Measurements from ENCODE around the gene GRID2IP. TPM values are rescaled to one million over a fixed set of nuclear protein-coding genes. Genes with fewer than 3 reads are reported as not detected.
A peak's percentile ranks its signal among the peaks of the same experiment; 100 is the strongest.

The GRID2IP gene
- total RNA-seq, 2 experiments from 2014 or later = 0.10 to 0.12 TPM

GRCh38 chr7:6554848-6555247 is 3.6 kb upstream of the GRID2IP start:
- no peaks in the 10 kb centered on the region for H3K36me3 Mint-ChIP-seq (ENCODE audit: low read depth)
- peak overlapping the region; percentile 79 for H3K27ac Mint-ChIP-seq
- intact Hi-C loops (cut with micrococcal nuclease) = no loop called here
- CTCF ChIA-PET = interaction anchor here (0.6 to 1.8 kb wide), 3 partner anchors 25 to 45 kb away, joined by 3 to 9 read pairs (median 6); no protein-coding TSS in a partner anchor
- peak overlapping the region; percentile 34 for H3K4me3 Mint-ChIP-seq
- H3K9me3 Mint-ChIP-seq = no peaks in the 10 kb centered on the region
- peaks cover 7% of the 10 kb centered on the region for H3K4me1 Mint-ChIP-seq (ENCODE audit: low read depth)
- no peaks in the 10 kb centered on the region for H3K27me3 Mint-ChIP-seq (ENCODE audit: low read depth)
- DNase-seq = peak; percentile 23

GRCh38 chr7:6553448-6554044 is 2.3 kb upstream of the GRID2IP start:
- no peak overlapping the region for H3K27ac Mint-ChIP-seq
- no peaks in the 10 kb centered on the region for H3K9me3 Mint-ChIP-seq
- H3K4me3 Mint-ChIP-seq = no peak overlapping the region
- no peaks in the 10 kb centered on the region for H3K36me3 Mint-ChIP-seq (ENCODE audit: low read depth)
- intact Hi-C loops (cut with micrococcal nuclease) = no loop called here
- no peak for DNase-seq
- CTCF ChIA-PET = interaction anchor here (1.0 to 1.8 kb wide), 2 partner anchors 22 to 37 kb away, joined by 3 to 9 read pairs; no protein-coding TSS in a partner anchor
- H3K27me3 Mint-ChIP-seq (ENCODE audit: low read depth) = no peaks in the 10 kb centered on the region
- H3K4me1 Mint-ChIP-seq (ENCODE audit: low read depth) = peaks cover 7% of the 10 kb centered on the region

- no peaks in the 10 kb centered on the region for H3K27me3 Mint-ChIP-seq (ENCODE audit: low read depth)
- DNase-seq = no peak
- no peak overlapping the region for H3K4me3 Mint-ChIP-seq
- no peaks in the 10 kb centered on the region for H3K36me3 Mint-ChIP-seq (ENCODE audit: low read depth)
- CTCF ChIA-PET = interaction anchor here (1.1 kb wide), 1 partner anchor 12 kb away, joined by 4 read pairs; no protein-coding TSS in a partner anchor
- H3K27ac Mint-ChIP-seq = no peak overlapping the region
- H3K4me1 Mint-ChIP-seq (ENCODE audit: low read depth) = peaks cover 12% of the 10 kb centered on the region
- intact Hi-C loops (cut with micrococcal nuclease) = no loop called here
- H3K9me3 Mint-ChIP-seq = no peaks in the 10 kb centered on the region
Measured at GRCh38 chr7:6547400-6547799, 3.9 kb downstream of the GRID2IP start.

GRCh38 chr7:6546498-6547251 is 4.6 kb downstream of the GRID2IP start:
- DNase-seq = no peak
- CTCF ChIA-PET = interaction anchor here (1.1 kb wide), 1 partner anchor 13 kb away, joined by 4 read pairs; no protein-coding TSS in a partner anchor
- intact Hi-C loops (cut with micrococcal nuclease) = no loop called here
- Mint-ChIP-seq H3K9me3 (no peaks in the 10 kb centered on the region), H3K27me3 (ENCODE audit: low read depth) (no peaks in the 10 kb centered on the region), H3K36me3 (ENCODE audit: low read depth) (no peaks in the 10 kb centered on the region), H3K27ac (no peak overlapping the region), H3K4me3 (no peak overlapping the region), H3K4me1 (ENCODE audit: low read depth) (peaks cover 12% of the 10 kb centered on the region)

GRCh38 chr7:6545398-6546126 is 5.7 kb downstream of the GRID2IP start:
- H3K9me3 Mint-ChIP-seq = no peaks in the 10 kb centered on the region
- CTCF ChIA-PET = interaction anchor here (0.9 to 2.5 kb wide), 2 partner anchors 13 to 17 kb away, joined by 3 to 6 read pairs; no protein-coding TSS in a partner anchor
- peaks cover 12% of the 10 kb centered on the region for H3K4me1 Mint-ChIP-seq (ENCODE audit: low read depth)
- peaks cover 2% of the 10 kb centered on the region for H3K27me3 Mint-ChIP-seq (ENCODE audit: low read depth)
- DNase-seq = no peak
- no peaks in the 10 kb centered on the region for H3K36me3 Mint-ChIP-seq (ENCODE audit: low read depth)
- no peak overlapping the region for H3K27ac Mint-ChIP-seq
- intact Hi-C loops (cut with micrococcal nuclease) = no loop called here
- H3K4me3 Mint-ChIP-seq = no peak overlapping the region

GRCh38 chr7:6542368-6542767 is 8.9 kb downstream of the GRID2IP start:
- no peak for DNase-seq

GRCh38 chr7:6536262-6537260 is 14.7 kb downstream of the GRID2IP start:
- Mint-ChIP-seq H3K4me1 (ENCODE audit: low read depth) (peaks cover 7% of the 10 kb centered on the region), H3K4me3 (no peak overlapping the region), H3K27me3 (ENCODE audit: low read depth) (peaks cover 20% of the 10 kb centered on the region), H3K27ac (no peak overlapping the region), H3K9me3 (no peaks in the 10 kb centered on the region), H3K36me3 (ENCODE audit: low read depth) (no peaks in the 10 kb centered on the region)
- DNase-seq = peak; percentile 28
- intact Hi-C loops (cut with micrococcal nuclease) = no loop called here
- CTCF ChIA-PET = no interaction called here

More at GRCh38 chr7:6542368-6542767, 8.9 kb downstream of the GRID2IP start:
- intact Hi-C loops (cut with micrococcal nuclease) = no loop called here
- peaks cover 13% of the 10 kb centered on the region for H3K27me3 Mint-ChIP-seq (ENCODE audit: low read depth)
- CTCF ChIA-PET = interaction anchor here (0.6 to 1.6 kb wide), 2 partner anchors 15 to 16 kb away, joined by 3 to 9 read pairs; no protein-coding TSS in a partner anchor
- H3K36me3 Mint-ChIP-seq (ENCODE audit: low read depth) = no peaks in the 10 kb centered on the region
- H3K9me3 Mint-ChIP-seq = no peaks in the 10 kb centered on the region
- no peak overlapping the region for H3K27ac Mint-ChIP-seq
- no peak overlapping the region for H3K4me3 Mint-ChIP-seq
- H3K4me1 Mint-ChIP-seq (ENCODE audit: low read depth) = peaks cover 12% of the 10 kb centered on the region

GRCh38 chr7:6533893-6534495 is 17.3 kb downstream of the GRID2IP start:
- H3K9me3 Mint-ChIP-seq = no peaks in the 10 kb centered on the region
- H3K27ac Mint-ChIP-seq = no peak overlapping the region
- peak; percentile 55 for DNase-seq
- H3K4me1 Mint-ChIP-seq (ENCODE audit: low read depth) = peaks cover 12% of the 10 kb centered on the region
- H3K36me3 Mint-ChIP-seq (ENCODE audit: low read depth) = no peaks in the 10 kb centered on the region
- CTCF ChIA-PET = interaction anchor here (0.8 to 1.1 kb wide), 4 partner anchors 25 to 40 kb away, joined by 3 to 5 read pairs (median 3); no protein-coding TSS in a partner anchor
- no peak overlapping the region for H3K4me3 Mint-ChIP-seq
- peaks cover 26% of the 10 kb centered on the region for H3K27me3 Mint-ChIP-seq (ENCODE audit: low read depth)
- intact Hi-C loops (cut with micrococcal nuclease) = no loop called here

GRCh38 chr7:6532516-6532915 is 18.7 kb downstream of the GRID2IP start:
- CTCF ChIA-PET = interaction anchor here (1.1 kb wide), 1 partner anchor 16 kb away, joined by 4 read pairs; no protein-coding TSS in a partner anchor
- no peak overlapping the region for H3K4me3 Mint-ChIP-seq

GRCh38 chr7:6531492-6532279 is 19.6 kb downstream of the GRID2IP start:
- Mint-ChIP-seq H3K9me3 (no peaks in the 10 kb centered on the region), H3K36me3 (ENCODE audit: low read depth) (no peaks in the 10 kb centered on the region), H3K27me3 (ENCODE audit: low read depth) (peaks cover 30% of the 10 kb centered on the region), H3K4me3 (peak overlapping the region; percentile 67), H3K27ac (no peak overlapping the region), H3K4me1 (ENCODE audit: low read depth) (peaks cover 19% of the 10 kb centered on the region)
- no peak for DNase-seq
- intact Hi-C loops (cut with micrococcal nuclease) = loop anchor here (2.0 kb wide), 1 partner anchor 17 kb away; no protein-coding TSS in a partner anchor
- CTCF ChIA-PET = interaction anchor here (1.2 kb wide), 1 partner anchor 31 kb away, joined by 4 read pairs; no protein-coding TSS in a partner anchor

More at GRCh38 chr7:6532516-6532915, 18.7 kb downstream of the GRID2IP start:
- peaks cover 12% of the 10 kb centered on the region for H3K4me1 Mint-ChIP-seq (ENCODE audit: low read depth)
- intact Hi-C loops (cut with micrococcal nuclease) = no loop called here
- no peaks in the 10 kb centered on the region for H3K36me3 Mint-ChIP-seq (ENCODE audit: low read depth)
- H3K27me3 Mint-ChIP-seq (ENCODE audit: low read depth) = peaks cover 22% of the 10 kb centered on the region
- H3K9me3 Mint-ChIP-seq = no peaks in the 10 kb centered on the region
- no peak for DNase-seq
- H3K27ac Mint-ChIP-seq = no peak overlapping the region
